Activated CD8-positive, alpha-beta memory T cell treated with anti-CD3 and anti-CD28 coated beads for 24 hours (primary cell): Measurements from ENCODE around the gene SUSD5.

Source experiments
- DNase-seq: peaks from one replicate; pipeline ENCODE4 v3.0.0-alpha.2; 2020

SUSD5 gene

GRCh38 chr3:33218446-33219174 is at the start of gene SUSD5:
TSS of gene SUSD5 (minus strand) at chr3:33218810. CDS start at chr3:33218797, 13 bp downstream.
- DNase-seq: no peak

- no peak for DNase-seq
Observed at GRCh38 chr3:33260104-33260503, 41.5 kb upstream of the SUSD5 start.

- no peak for DNase-seq
Observed at GRCh38 chr3:33256249-33256648, 37.6 kb upstream of the SUSD5 start.

GRCh38 chr3:33250712-33251111 is 32.1 kb upstream of the SUSD5 start:
- no peak for DNase-seq

- no peak for DNase-seq
Observed at GRCh38 chr3:33246786-33247185, 28.2 kb upstream of the SUSD5 start.

- DNase-seq: no peak
Observed at GRCh38 chr3:33240261-33240660, 21.7 kb upstream of the SUSD5 start.

- no peak for DNase-seq
Observed at GRCh38 chr3:33238923-33239322, 20.3 kb upstream of the SUSD5 start.

GRCh38 chr3:33237439-33237838 is 18.8 kb upstream of the SUSD5 start:
- no peak for DNase-seq

- no peak for DNase-seq
Observed at GRCh38 chr3:33236005-33236404, 17.4 kb upstream of the SUSD5 start.

- DNase-seq: no peak
Observed at GRCh38 chr3:33233884-33234283, 15.3 kb upstream of the SUSD5 start.

- DNase-seq: no peak
Observed at GRCh38 chr3:33231756-33232465, 13.3 kb upstream of the SUSD5 start.

GRCh38 chr3:33229947-33230346 is 11.3 kb upstream of the SUSD5 start:
- no peak for DNase-seq

GRCh38 chr3:33229066-33229465 is 10.5 kb upstream of the SUSD5 start:
- no peak for DNase-seq

- DNase-seq: no peak
Observed at GRCh38 chr3:33221241-33221640, 2.6 kb upstream of the SUSD5 start.

- DNase-seq: no peak
Observed at GRCh38 chr3:33219175-33219487, 521 bp upstream of the SUSD5 start.

GRCh38 chr3:33217866-33218445 is 654 bp downstream of the SUSD5 start:
- DNase-seq: no peak

- DNase-seq: no peak
Observed at GRCh38 chr3:33215739-33216138, 2.9 kb downstream of the SUSD5 start.

- no peak for DNase-seq
Observed at GRCh38 chr3:33212406-33212805, 6.2 kb downstream of the SUSD5 start.

GRCh38 chr3:33211444-33211843 is 7.2 kb downstream of the SUSD5 start:
- DNase-seq: no peak

GRCh38 chr3:33209357-33209756 is 9.3 kb downstream of the SUSD5 start:
- no peak for DNase-seq

- no peak for DNase-seq
Observed at GRCh38 chr3:33202711-33203457, 15.7 kb downstream of the SUSD5 start.

GRCh38 chr3:33201195-33201594 is 17.4 kb downstream of the SUSD5 start:
- DNase-seq: no peak

GRCh38 chr3:33196538-33196937 is 22.1 kb downstream of the SUSD5 start:
- DNase-seq: no peak

GRCh38 chr3:33194303-33194702 is 24.3 kb downstream of the SUSD5 start:
- no peak for DNase-seq
